ENCODE results near the gene DRAM1. TPM values are rescaled to one million over a fixed set of nuclear protein-coding genes. Genes with fewer than 3 reads are reported as not detected.

Gene DRAM1
- total RNA-seq, 1 experiment from 2014 or later, result 6.9 TPM

- Mint-ChIP-seq H3K9me3 (no peaks in the 10 kb centered on the region), H3K4me3 (no peak overlapping the region), H3K4me1 (0 out of 2 replicates have a peak, but pooled peaks cover 2% of the 10 kb centered on the region), H3K36me3 (no peaks in the 10 kb centered on the region), H3K27ac (no peak overlapping the region), H3K27me3 (ENCODE audit: low read depth) (no peaks in the 10 kb centered on the region)
- no peak for DNase-seq (ENCODE audit: low spot score)
- POLR2A ChIA-PET, result no interaction called here
- no peak for TF ChIP-seq ZNF416 (CRISPR knock-in tag; IDR thresholded peaks at IDR 0.05)
- no peak for TF ChIP-seq MAX (CRISPR knock-in tag; IDR thresholded peaks at IDR 0.05)
- TF ChIP-seq FOXJ3 (CRISPR knock-in tag; IDR thresholded peaks at IDR 0.05; ENCODE audit: borderline replicate concordance), result no peak
- CTCF ChIA-PET, result no interaction called here
- no peak for ATAC-seq
These were observed 24.4 kb downstream of the DRAM1 start for GRCh38 chr12:101901777-101902176.

GRCh38 chr12:101902641-101903040 lies 25.3 kb downstream of the DRAM1 start:
- Mint-ChIP-seq H3K4me1 (peaks cover 7% of the 10 kb centered on the region), H3K27me3 (ENCODE audit: low read depth) (no peaks in the 10 kb centered on the region), H3K36me3 (no peaks in the 10 kb centered on the region), H3K9me3 (no peaks in the 10 kb centered on the region), H3K27ac (no peak overlapping the region), H3K4me3 (no peak overlapping the region)
- POLR2A ChIA-PET, result interaction anchor here (0.7 kb wide), 1 partner anchor 656 kb away, joined by 3 read pairs; no protein-coding TSS in a partner anchor
- no peak for DNase-seq (ENCODE audit: low spot score)
- CTCF ChIA-PET, result no interaction called here
- TF ChIP-seq TCF7 (CRISPR knock-in tag; IDR thresholded peaks at IDR 0.05; ENCODE audit: low read depth) (no peak), FOXK1 (CRISPR knock-in tag; IDR thresholded peaks at IDR 0.05) (no peak), IRF1 (CRISPR knock-in tag; IDR thresholded peaks at IDR 0.05) (no peak), AFF4 (CRISPR knock-in tag; IDR thresholded peaks at IDR 0.05; ENCODE audit: borderline replicate concordance) (no peak), ATF1 (CRISPR knock-in tag; IDR thresholded peaks at IDR 0.05) (no peak), TEAD1 (CRISPR knock-in tag; IDR thresholded peaks at IDR 0.05) (no peak), NFATC4 (CRISPR knock-in tag; IDR thresholded peaks at IDR 0.05) (no peak), IRF2 (CRISPR knock-in tag; IDR thresholded peaks at IDR 0.05; ENCODE audit: borderline replicate concordance, low read depth) (no peak), E2F5 (CRISPR knock-in tag; IDR thresholded peaks at IDR 0.05) (no peak), NR3C1 (CRISPR knock-in tag; conservative IDR thresholded peaks at IDR 0.05; ENCODE audit: low read depth) (no peak), HMGXB4 (CRISPR knock-in tag; IDR thresholded peaks at IDR 0.05) (no peak), ZNF281 (CRISPR knock-in tag; IDR thresholded peaks at IDR 0.05) (no peak), SMAD4 (CRISPR knock-in tag; IDR thresholded peaks at IDR 0.05) (no peak), USF2 (CRISPR knock-in tag; IDR thresholded peaks at IDR 0.05) (no peak), MYBL2 (CRISPR knock-in tag; IDR thresholded peaks at IDR 0.05) (no peak), KAT7 (CRISPR knock-in tag; IDR thresholded peaks at IDR 0.05; ENCODE audit: borderline replicate concordance) (no peak), FOXJ3 (CRISPR knock-in tag; IDR thresholded peaks at IDR 0.05; ENCODE audit: borderline replicate concordance) (no peak), FOXP4 (CRISPR knock-in tag; IDR thresholded peaks at IDR 0.05) (no peak), ATF3 (CRISPR knock-in tag; conservative IDR thresholded peaks at IDR 0.05) (no peak)
- no peak for ATAC-seq

Measured in WTC11 (cell line).